Measurements from ENCODE around the gene KRTAP5-9. TPM values are rescaled to one million over a fixed set of nuclear protein-coding genes. Genes with fewer than 3 reads are reported as not detected.

KRTAP5-9 gene
- total RNA-seq, 1 experiment from 2014 or later = not detected

- intact Hi-C loops (cut with micrococcal nuclease; ENCODE audit: unreplicated experiment) = no loop called here
- no peak for DNase-seq
- CTCF ChIA-PET = no interaction called here
- H3K27me3 Mint-ChIP-seq (ENCODE audit: unreplicated experiment) = peaks cover 55% of the 10 kb centered on the region
- no peak overlapping the region for H3K4me3 Mint-ChIP-seq (ENCODE audit: low read depth, unreplicated experiment)
- TF ChIP-seq CTCF (IDR thresholded peaks at IDR 0.05; ENCODE audit: unreplicated experiment) = no peak
- no peaks in the 10 kb centered on the region for H3K36me3 Mint-ChIP-seq (ENCODE audit: insufficient read depth, unreplicated experiment)
- no peaks in the 10 kb centered on the region for H3K9me3 Mint-ChIP-seq (ENCODE audit: low read depth, unreplicated experiment)
- no peaks in the 10 kb centered on the region for H3K4me1 Mint-ChIP-seq (ENCODE audit: low read depth, unreplicated experiment)
- no peak overlapping the region for H3K27ac Mint-ChIP-seq (ENCODE audit: unreplicated experiment)
- no TSS peak for BruUV-seq (replicated peaks)
Measured at GRCh38 chr11:71555508-71555907, 7.3 kb downstream of the KRTAP5-9 start.

GRCh38 chr11:71556018-71556417 lies 7.8 kb downstream of the KRTAP5-9 start:
- H3K27me3 Mint-ChIP-seq (ENCODE audit: unreplicated experiment) = peaks cover 55% of the 10 kb centered on the region
- H3K9me3 Mint-ChIP-seq (ENCODE audit: low read depth, unreplicated experiment) = no peaks in the 10 kb centered on the region
- H3K27ac Mint-ChIP-seq (ENCODE audit: unreplicated experiment) = no peak overlapping the region
- CTCF ChIA-PET = no interaction called here
- no peak for TF ChIP-seq CTCF (IDR thresholded peaks at IDR 0.05; ENCODE audit: unreplicated experiment)
- intact Hi-C loops (cut with micrococcal nuclease; ENCODE audit: unreplicated experiment) = no loop called here
- no peaks in the 10 kb centered on the region for H3K4me1 Mint-ChIP-seq (ENCODE audit: low read depth, unreplicated experiment)
- no peaks in the 10 kb centered on the region for H3K36me3 Mint-ChIP-seq (ENCODE audit: insufficient read depth, unreplicated experiment)
- BruUV-seq (replicated peaks) = no TSS peak
- no peak for DNase-seq
- H3K4me3 Mint-ChIP-seq (ENCODE audit: low read depth, unreplicated experiment) = no peak overlapping the region

GRCh38 chr11:71557257-71557656 lies 9.0 kb downstream of the KRTAP5-9 start:
- no peak for TF ChIP-seq CTCF (IDR thresholded peaks at IDR 0.05; ENCODE audit: unreplicated experiment)
- Mint-ChIP-seq H3K27ac (ENCODE audit: unreplicated experiment) (no peak overlapping the region), H3K9me3 (ENCODE audit: low read depth, unreplicated experiment) (peaks cover 4% of the 10 kb centered on the region), H3K27me3 (ENCODE audit: unreplicated experiment) (peaks cover 62% of the 10 kb centered on the region), H3K4me3 (ENCODE audit: low read depth, unreplicated experiment) (no peak overlapping the region), H3K36me3 (ENCODE audit: insufficient read depth, unreplicated experiment) (no peaks in the 10 kb centered on the region), H3K4me1 (ENCODE audit: low read depth, unreplicated experiment) (no peaks in the 10 kb centered on the region)
- intact Hi-C loops (cut with micrococcal nuclease; ENCODE audit: unreplicated experiment) = no loop called here
- CTCF ChIA-PET = no interaction called here
- no TSS peak for BruUV-seq (replicated peaks)
- DNase-seq = no peak

GRCh38 chr11:71558996-71559395 lies 10.8 kb downstream of the KRTAP5-9 start:
- Mint-ChIP-seq H3K27ac (ENCODE audit: unreplicated experiment) (no peak overlapping the region), H3K4me3 (ENCODE audit: low read depth, unreplicated experiment) (no peak overlapping the region), H3K9me3 (ENCODE audit: low read depth, unreplicated experiment) (peaks cover 4% of the 10 kb centered on the region), H3K27me3 (ENCODE audit: unreplicated experiment) (peaks cover 79% of the 10 kb centered on the region), H3K36me3 (ENCODE audit: insufficient read depth, unreplicated experiment) (no peaks in the 10 kb centered on the region), H3K4me1 (ENCODE audit: low read depth, unreplicated experiment) (no peaks in the 10 kb centered on the region)
- intact Hi-C loops (cut with micrococcal nuclease; ENCODE audit: unreplicated experiment) = no loop called here
- no peak for DNase-seq
- no peak for TF ChIP-seq CTCF (IDR thresholded peaks at IDR 0.05; ENCODE audit: unreplicated experiment)
- CTCF ChIA-PET = interaction anchor here (1.7 kb wide), 2 partner anchors 10 to 17 kb away, joined by 3 to 4 read pairs; partner anchors contain the start of gene KRTAP5-9
- no TSS peak for BruUV-seq (replicated peaks)
